ENCODE measurements around the gene CAT.

DNA sequence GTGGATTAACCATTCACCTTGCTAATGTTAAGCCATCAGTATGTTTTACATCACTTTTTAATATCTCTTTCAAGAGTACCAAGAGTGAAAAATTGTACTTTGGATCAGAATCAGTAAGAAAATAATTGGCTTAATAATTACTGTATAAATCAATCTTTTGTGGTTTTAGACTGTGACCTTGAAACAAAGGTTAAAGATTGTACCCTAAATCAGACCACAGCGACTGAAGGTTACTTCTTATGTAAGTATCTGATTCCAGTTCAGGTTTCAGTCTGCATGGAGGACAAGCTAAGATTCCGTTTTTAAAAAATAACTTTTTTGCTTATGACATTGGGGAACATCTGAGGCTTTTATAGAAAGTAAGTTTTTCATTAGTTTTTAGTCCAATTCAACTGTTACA, 18.9 kb downstream of the CAT start:
- TF ChIP-seq, protein P1, sequence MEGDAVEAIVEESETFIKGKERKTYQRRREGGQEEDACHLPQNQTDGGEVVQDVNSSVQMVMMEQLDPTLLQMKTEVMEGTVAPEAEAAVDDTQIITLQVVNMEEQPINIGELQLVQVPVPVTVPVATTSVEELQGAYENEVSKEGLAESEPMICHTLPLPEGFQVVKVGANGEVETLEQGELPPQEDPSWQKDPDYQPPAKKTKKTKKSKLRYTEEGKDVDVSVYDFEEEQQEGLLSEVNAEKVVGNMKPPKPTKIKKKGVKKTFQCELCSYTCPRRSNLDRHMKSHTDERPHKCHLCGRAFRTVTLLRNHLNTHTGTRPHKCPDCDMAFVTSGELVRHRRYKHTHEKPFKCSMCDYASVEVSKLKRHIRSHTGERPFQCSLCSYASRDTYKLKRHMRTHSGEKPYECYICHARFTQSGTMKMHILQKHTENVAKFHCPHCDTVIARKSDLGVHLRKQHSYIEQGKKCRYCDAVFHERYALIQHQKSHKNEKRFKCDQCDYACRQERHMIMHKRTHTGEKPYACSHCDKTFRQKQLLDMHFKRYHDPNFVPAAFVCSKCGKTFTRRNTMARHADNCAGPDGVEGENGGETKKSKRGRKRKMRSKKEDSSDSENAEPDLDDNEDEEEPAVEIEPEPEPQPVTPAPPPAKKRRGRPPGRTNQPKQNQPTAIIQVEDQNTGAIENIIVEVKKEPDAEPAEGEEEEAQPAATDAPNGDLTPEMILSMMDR (IDR thresholded peaks at IDR 0.05; ENCODE audit: insufficient read depth, low read length, poor library complexity, severe bottlenecking), result no peak
- no peak for TF ChIP-seq EZH2phosphoT487 (conservative IDR thresholded peaks at IDR 0.05; ENCODE audit: low read length)
